Panc1 (cell line): Measurements from ENCODE around the gene SRRM3. TPM values are rescaled to one million over a fixed set of nuclear protein-coding genes. Genes with fewer than 3 reads are reported as not detected.

Experiments
- ATAC-seq: fragments of 200-7000 bp; cut with Tn5 transposase; 2 replicates; pipeline ENCODE4 v1.9.1; 2020; ENCODE audit warnings: mild to moderate bottlenecking, moderate library complexity
- BruUV-seq: library from RNA; stranded (reverse); fragments of 400-500 nt; replicated peaks from 2 replicates; lab custom pipeline; 2021; lab: Mats Ljungman, UMichigan
- CTCF ChIA-PET: fragments of 300-600 bp; sonication (Branson Sonifier 250); formaldehyde crosslinking; loops from one replicate; lab custom pipeline; 2022; ENCODE audit warnings: antibody characterized with exemption; lab: Charles Lee
- POLR2A ChIA-PET: fragments of 300-600 bp; sonication (Branson Sonifier 250); formaldehyde crosslinking; loops from one replicate; lab custom pipeline; 2022; ENCODE audit warnings: antibody characterized with exemption; lab: Charles Lee
- DNase-seq: peaks from one replicate; pipeline ENCODE4 v3.0.0-alpha.2; 2010; ENCODE audit warnings: low read depth, low spot score
- H3K27ac ChIP-seq: 2 replicates; pipeline ENCODE4 v1.5.1; 2011; ENCODE audit warnings: mild to moderate bottlenecking, low read length, inconsistent platforms
- H3K27me3 ChIP-seq: fragments of 200-500 bp; sonication (Bioruptor generic); 2 replicates; pipeline ENCODE4 v1.6.0; 2014; ENCODE audit warnings: low read length, inconsistent platforms; ENCODE audit not compliant: control insufficient read depth, insufficient read depth
- H3K36me3 ChIP-seq: fragments of 200-500 bp; sonication (Bioruptor generic); 2 replicates; pipeline ENCODE4 v1.5.1; 2014; ENCODE audit warnings: inconsistent platforms, mild to moderate bottlenecking, low read length, moderate library complexity; ENCODE audit not compliant: control insufficient read depth, insufficient read depth
- H3K4me1 ChIP-seq: 2 replicates; pipeline ENCODE4 v1.5.1; 2011; ENCODE audit warnings: inconsistent platforms, mild to moderate bottlenecking, low read length, moderate library complexity; ENCODE audit not compliant: control insufficient read depth, insufficient read depth
- H3K4me3 ChIP-seq, 2 experiments: 2 replicates each; pipeline ENCODE4 v1.5.1; 2011 to 2012; ENCODE audit warnings: low read depth in 2 of 2, low read length in 2 of 2, mild to moderate bottlenecking in 2 of 2, inconsistent platforms in 1 of 2, moderate library complexity in 1 of 2
- H3K9me3 ChIP-seq: fragments of 200-500 bp; sonication (Bioruptor generic); 2 replicates; pipeline ENCODE4 v1.5.1; 2014; ENCODE audit warnings: low read depth, mild to moderate bottlenecking, inconsistent platforms, low read length, moderate library complexity; ENCODE audit not compliant: control insufficient read depth, insufficient read depth
- POLR2AphosphoS5 ChIP-seq: IDR thresholded peaks from 2 replicates; pipeline ENCODE4 v1.6.1; 2012; ENCODE audit warnings: mild to moderate bottlenecking, low read depth, low read length, moderate library complexity
- SIN3A ChIP-seq: IDR thresholded peaks from 2 replicates; pipeline ENCODE4 v1.6.1; 2012; ENCODE audit warnings: low read depth, mild to moderate bottlenecking, low read length, moderate library complexity, borderline replicate concordance; ENCODE audit not compliant: insufficient read depth
- TCF7L2 ChIP-seq: IDR thresholded peaks from 2 replicates; pipeline ENCODE4 v1.6.1; 2011; ENCODE audit warnings: mild to moderate bottlenecking, low read depth, low read length, inconsistent platforms
- in situ Hi-C: cut with HindIII; loops from 2 replicates; pipeline ENCODE4 v1.10.0; 2016; ENCODE audit warnings: low sequenced_read_pairs, low pct_unique_long_range_greater_than_20kb
- intact Hi-C: fragments of 100-400 bp; cut with micrococcal nuclease; formaldehyde crosslinking; loops from one replicate; pipeline ENCODE4 v1.10.0; 2022; ENCODE audit not compliant: unreplicated experiment
- total RNA-seq: library from RNA; stranded (reverse); gene quantifications from one replicate; pipeline ENCODE4 v1.2.1, GENCODE V29; 2021; ENCODE audit not compliant: unreplicated experiment
- TF ChIP-seq, protein P1 (sequence below): fragments of 450-650 bp; IDR thresholded peaks from 2 replicates; pipeline ENCODE4 v1.5.1; 2017; ENCODE audit warnings: mild to moderate bottlenecking
- TF ChIP-seq, protein P2 (sequence below), 2 experiments: IDR thresholded peaks; 2 replicates each; pipeline ENCODE4 v1.6.1; 2011 to 2012; ENCODE audit warnings: low read depth in 2 of 2, control low read depth in 1 of 2, low read length in 1 of 2, mild to moderate bottlenecking in 1 of 2, moderate library complexity in 1 of 2; ENCODE audit not compliant: insufficient read depth in 1 of 2

Gene SRRM3
- total RNA-seq, 1 experiment from 2014 or later, result 8.5 TPM

GRCh38 chr7:76230214-76230613, 28.5 kb downstream of the SRRM3 start:
- CTCF ChIA-PET, result interaction anchor here (1.2 kb wide), 1 partner anchor 33 kb away, joined by 10 read pairs; no protein-coding TSS in a partner anchor
- in situ Hi-C loops, result no loop called here
- BruUV-seq, result no TSS peak

GRCh38 chr7:76231071-76231470, 29.4 kb downstream of the SRRM3 start:
- ATAC-seq (no peak), DNase-seq (no peak)
- in situ Hi-C loops, result no loop called here
- no peaks in the 10 kb centered on the region for H3K4me1 ChIP-seq
- no peak overlapping the region for H3K4me3 ChIP-seq
- H3K27ac ChIP-seq, result no peak overlapping the region
- no TSS peak for BruUV-seq
- H3K9me3 ChIP-seq, result no peaks in the 10 kb centered on the region
- no peaks in the 10 kb centered on the region for H3K36me3 ChIP-seq
- TF ChIP-seq, protein P1, sequence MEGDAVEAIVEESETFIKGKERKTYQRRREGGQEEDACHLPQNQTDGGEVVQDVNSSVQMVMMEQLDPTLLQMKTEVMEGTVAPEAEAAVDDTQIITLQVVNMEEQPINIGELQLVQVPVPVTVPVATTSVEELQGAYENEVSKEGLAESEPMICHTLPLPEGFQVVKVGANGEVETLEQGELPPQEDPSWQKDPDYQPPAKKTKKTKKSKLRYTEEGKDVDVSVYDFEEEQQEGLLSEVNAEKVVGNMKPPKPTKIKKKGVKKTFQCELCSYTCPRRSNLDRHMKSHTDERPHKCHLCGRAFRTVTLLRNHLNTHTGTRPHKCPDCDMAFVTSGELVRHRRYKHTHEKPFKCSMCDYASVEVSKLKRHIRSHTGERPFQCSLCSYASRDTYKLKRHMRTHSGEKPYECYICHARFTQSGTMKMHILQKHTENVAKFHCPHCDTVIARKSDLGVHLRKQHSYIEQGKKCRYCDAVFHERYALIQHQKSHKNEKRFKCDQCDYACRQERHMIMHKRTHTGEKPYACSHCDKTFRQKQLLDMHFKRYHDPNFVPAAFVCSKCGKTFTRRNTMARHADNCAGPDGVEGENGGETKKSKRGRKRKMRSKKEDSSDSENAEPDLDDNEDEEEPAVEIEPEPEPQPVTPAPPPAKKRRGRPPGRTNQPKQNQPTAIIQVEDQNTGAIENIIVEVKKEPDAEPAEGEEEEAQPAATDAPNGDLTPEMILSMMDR, result no peak
- TF ChIP-seq TCF7L2, result no peak
- TF ChIP-seq SIN3A, result no peak
- TF ChIP-seq, protein P2, sequence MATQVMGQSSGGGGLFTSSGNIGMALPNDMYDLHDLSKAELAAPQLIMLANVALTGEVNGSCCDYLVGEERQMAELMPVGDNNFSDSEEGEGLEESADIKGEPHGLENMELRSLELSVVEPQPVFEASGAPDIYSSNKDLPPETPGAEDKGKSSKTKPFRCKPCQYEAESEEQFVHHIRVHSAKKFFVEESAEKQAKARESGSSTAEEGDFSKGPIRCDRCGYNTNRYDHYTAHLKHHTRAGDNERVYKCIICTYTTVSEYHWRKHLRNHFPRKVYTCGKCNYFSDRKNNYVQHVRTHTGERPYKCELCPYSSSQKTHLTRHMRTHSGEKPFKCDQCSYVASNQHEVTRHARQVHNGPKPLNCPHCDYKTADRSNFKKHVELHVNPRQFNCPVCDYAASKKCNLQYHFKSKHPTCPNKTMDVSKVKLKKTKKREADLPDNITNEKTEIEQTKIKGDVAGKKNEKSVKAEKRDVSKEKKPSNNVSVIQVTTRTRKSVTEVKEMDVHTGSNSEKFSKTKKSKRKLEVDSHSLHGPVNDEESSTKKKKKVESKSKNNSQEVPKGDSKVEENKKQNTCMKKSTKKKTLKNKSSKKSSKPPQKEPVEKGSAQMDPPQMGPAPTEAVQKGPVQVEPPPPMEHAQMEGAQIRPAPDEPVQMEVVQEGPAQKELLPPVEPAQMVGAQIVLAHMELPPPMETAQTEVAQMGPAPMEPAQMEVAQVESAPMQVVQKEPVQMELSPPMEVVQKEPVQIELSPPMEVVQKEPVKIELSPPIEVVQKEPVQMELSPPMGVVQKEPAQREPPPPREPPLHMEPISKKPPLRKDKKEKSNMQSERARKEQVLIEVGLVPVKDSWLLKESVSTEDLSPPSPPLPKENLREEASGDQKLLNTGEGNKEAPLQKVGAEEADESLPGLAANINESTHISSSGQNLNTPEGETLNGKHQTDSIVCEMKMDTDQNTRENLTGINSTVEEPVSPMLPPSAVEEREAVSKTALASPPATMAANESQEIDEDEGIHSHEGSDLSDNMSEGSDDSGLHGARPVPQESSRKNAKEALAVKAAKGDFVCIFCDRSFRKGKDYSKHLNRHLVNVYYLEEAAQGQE (IDR thresholded peaks at IDR 0.05; ENCODE audit: insufficient read depth in 1 of 2, low read depth in 2 of 2, low read length in 1 of 2), result no peak
- TF ChIP-seq POLR2AphosphoS5, result no peak
- POLR2A ChIA-PET, result no interaction called here
- peaks cover 4% of the 10 kb centered on the region; the same call in 1 of the 2 replicates for H3K27me3 ChIP-seq
- intact Hi-C loops, result no loop called here
- CTCF ChIA-PET, result no interaction called here

More at GRCh38 chr7:76230214-76230613, 28.5 kb downstream of the SRRM3 start:
- Histone ChIP-seq H3K27me3 (peaks cover 4% of the 10 kb centered on the region; the same call in 1 of the 2 replicates), H3K9me3 (no peaks in the 10 kb centered on the region), H3K4me3 (no peak overlapping the region), H3K27ac (no peak overlapping the region), H3K4me1 (no peaks in the 10 kb centered on the region), H3K36me3 (no peaks in the 10 kb centered on the region)
- ATAC-seq, result no peak
- POLR2A ChIA-PET, result interaction anchor here (0.6 kb wide), 1 partner anchor 79 kb away, joined by 7 read pairs; no protein-coding TSS in a partner anchor
- TF ChIP-seq TCF7L2 (no peak), SIN3A (no peak), POLR2AphosphoS5 (no peak)
- TF ChIP-seq, protein P2 (IDR thresholded peaks at IDR 0.05; ENCODE audit: insufficient read depth in 1 of 2, low read depth in 2 of 2, low read length in 1 of 2), result no peak
- TF ChIP-seq, protein P1, result no peak
- intact Hi-C loops, result no loop called here
- no peak for DNase-seq
